Stimulated activated CD8-positive, alpha-beta memory T cell treated with anti-CD3 and anti-CD28 coated beads, Interleukin-15, amount 100 ng/mL, for 1 hour (primary cell): Measurements from ENCODE around the gene CDA.

ENCODE experiments used
- DNase-seq: peaks from one replicate; pipeline ENCODE4 v3.0.0-alpha.2; 2020; ENCODE audit warnings: low read depth

CDA gene

GRCh38 chr1:20615946-20616846, 27.3 kb downstream of the CDA start:
- DNase-seq = no peak

GRCh38 chr1:20616847-20617487, 28.1 kb downstream of the CDA start:
- no peak for DNase-seq

GRCh38 chr1:20618550-20618949, 29.7 kb downstream of the CDA start:
- DNase-seq = no peak

GRCh38 chr1:20619999-20620398, 31.1 kb downstream of the CDA start:
- DNase-seq = no peak

GRCh38 chr1:20621012-20621411, 32.1 kb downstream of the CDA start:
- DNase-seq = no peak

- no peak for DNase-seq
These were observed 35.8 kb downstream of the CDA start for GRCh38 chr1:20624709-20625108.

GRCh38 chr1:20625176-20626097, 36.5 kb downstream of the CDA start:
- no peak for DNase-seq

- no peak for DNase-seq
These were observed 37.2 kb downstream of the CDA start for GRCh38 chr1:20626098-20626427.

- no peak for DNase-seq
These were observed 37.6 kb downstream of the CDA start for GRCh38 chr1:20626524-20626923.

- no peak for DNase-seq
These were observed 41.8 kb downstream of the CDA start for GRCh38 chr1:20630729-20631128.

GRCh38 chr1:20632386-20632785, 43.5 kb downstream of the CDA start:
- DNase-seq = no peak

- DNase-seq = peak; percentile 74
These were observed 44.5 kb downstream of the CDA start, which contains the start of gene PINK1 for GRCh38 chr1:20633190-20634064. Gene PINK1 (plus strand): TSS chr1:20633458. CDS start chr1:20633549, 91 bp downstream.

GRCh38 chr1:20634065-20634593, 45.2 kb downstream of the CDA start:
- DNase-seq = no peak

- no peak for DNase-seq
These were observed 45.7 kb downstream of the CDA start for GRCh38 chr1:20634594-20635084.

- no peak for DNase-seq
These were observed 48.0 kb downstream of the CDA start for GRCh38 chr1:20636785-20637347.

- DNase-seq = peak; percentile 42
These were observed 51.3 kb downstream of the CDA start for GRCh38 chr1:20640183-20640597.

GRCh38 chr1:20641975-20642374, 53.1 kb downstream of the CDA start:
- no peak for DNase-seq

GRCh38 chr1:20643080-20643479, 54.2 kb downstream of the CDA start:
- no peak for DNase-seq

GRCh38 chr1:20644416-20644815, 55.5 kb downstream of the CDA start:
- DNase-seq = no peak

GRCh38 chr1:20645414-20645813, 56.5 kb downstream of the CDA start:
- no peak for DNase-seq

- DNase-seq = no peak
These were observed 59.5 kb downstream of the CDA start for GRCh38 chr1:20648438-20648837.
